Measurements from ENCODE around the gene PLXNA2. TPM values are rescaled to one million over a fixed set of nuclear protein-coding genes. Genes with fewer than 3 reads are reported as not detected.

Gene PLXNA2
- total and polyA plus RNA-seq, 2 of the 13 experiments (the other 11 are each of a cell fraction or from before 2014, with no cell fraction given): 1.1 to 2.1 TPM

GRCh38 chr1:208139434-208140045 is 104.6 kb downstream of the PLXNA2 start:
- no peak overlapping the region for H3K9ac ChIP-seq (ENCODE audit: insufficient read depth, low read depth, low read length)
- BruUV-seq (replicated peaks): no TSS peak
- FAIRE-seq (no peak), ATAC-seq (no peak), DNase-seq (ENCODE audit: low spot score) (no peak)
- 56% methylated on average over 3 of the region's 3 CpGs for WGBS (ENCODE audit: low lambda C conversion rate)
- in situ Hi-C loops (cut with HindIII; ENCODE audit: extremely low pct_ligation_motif_present, low pct_unique_long_range_greater_than_20kb) (no loop called here), intact Hi-C loops (cut with micrococcal nuclease; ENCODE audit: unreplicated experiment) (no loop called here)
- ChIA-PET CTCF (ENCODE audit: low intra/inter-chr PET ratio, low total read pairs) (no interaction called here), POLR2A (no interaction called here)
- H3K4me1 ChIP-seq (ENCODE audit: insufficient read depth, low read length): peaks cover 17% of the 10 kb centered on the region
- no peak overlapping the region for H2AFZ ChIP-seq (ENCODE audit: low read length)
- H3K4me2 ChIP-seq (ENCODE audit: low read depth, low read length): no peak overlapping the region
- H3K36me3 ChIP-seq (replicated peaks in 1 of 2; ENCODE audit: control insufficient read depth in 1 of 2, insufficient read depth in 2 of 2, low read length in 2 of 2): peaks cover 0 to 1% of the 10 kb centered on the region in 2 experiments; a peak in 1 of 5 replicates
- H3K27ac ChIP-seq (ENCODE audit: extremely low read length, insufficient read depth, low read length): no peak overlapping the region
- H3K27me3 ChIP-seq (ENCODE audit: control insufficient read depth in 1 of 2, insufficient read depth in 2 of 2, low read length in 2 of 2): no peaks in the 10 kb centered on the region
- no peak for TF ChIP-seq MEIS2 (CRISPR knock-in tag; IDR thresholded peaks at IDR 0.05)
- TF ChIP-seq ZBTB8A (CRISPR knock-in tag; IDR thresholded peaks at IDR 0.05; ENCODE audit: borderline replicate concordance, low read depth): no peak
- no peak for TF ChIP-seq ETV5 (CRISPR knock-in tag; IDR thresholded peaks at IDR 0.05; ENCODE audit: borderline replicate concordance)
- TF ChIP-seq KLF11 (CRISPR knock-in tag; IDR thresholded peaks at IDR 0.05): no peak
- TF ChIP-seq ZNF605 (CRISPR knock-in tag; IDR thresholded peaks at IDR 0.05): no peak
- no peak for TF ChIP-seq RFX5 (IDR thresholded peaks at IDR 0.05; ENCODE audit: low read depth, low read length)
- no peak for TF ChIP-seq UBTF (CRISPR knock-in tag; IDR thresholded peaks at IDR 0.05)
- no peak for TF ChIP-seq ZBTB4 (CRISPR knock-in tag; IDR thresholded peaks at IDR 0.05; ENCODE audit: borderline replicate concordance)
- no peak for TF ChIP-seq ZBTB14 (CRISPR knock-in tag; IDR thresholded peaks at IDR 0.05)
- TF ChIP-seq KDM1A (CRISPR knock-in tag; IDR thresholded peaks at IDR 0.05): no peak
- no peak for TF ChIP-seq ZNF800 (CRISPR knock-in tag; IDR thresholded peaks at IDR 0.05)
- TF ChIP-seq PRDM4 (CRISPR knock-in tag; IDR thresholded peaks at IDR 0.05; ENCODE audit: borderline replicate concordance): no peak
- H4K20me1 ChIP-seq (ENCODE audit: insufficient read depth, low read length): no peaks in the 10 kb centered on the region
- H3K79me2 ChIP-seq (ENCODE audit: insufficient read depth, low read length): no peaks in the 10 kb centered on the region
- no peaks in the 10 kb centered on the region for H3K9me3 ChIP-seq (ENCODE audit: low read length)
- no peak overlapping the region for H3K4me3 ChIP-seq (replicated peaks in 1 of 3; ENCODE audit: insufficient read depth in 1 of 3, low read depth in 2 of 3, low read length in 3 of 3)

Data from HepG2 (cell line).